HCT116 (cell line): ENCODE measurements around the gene UBTF. TPM values are rescaled to one million over a fixed set of nuclear protein-coding genes. Genes with fewer than 3 reads are reported as not detected.

Experiments
- ATAC-seq: fragments of 200-7000 bp; cut with Tn5 transposase; 2 replicates; pipeline ENCODE4 v1.9.1; 2020; ENCODE audit warnings: mild to moderate bottlenecking, moderate library complexity
- Bru-seq: library from RNA; stranded (reverse); fragments of 400-500 nt; gene quantifications from one replicate; lab custom pipeline; 2021; lab: Mats Ljungman, UMichigan
- BruChase-seq, 2 experiments: library from RNA; stranded (reverse); fragments of 400-500 nt; gene quantifications; one replicate each; lab custom pipeline; 2021; lab: Mats Ljungman, UMichigan
- BruUV-seq: library from RNA; stranded (reverse); fragments of 400-500 nt; replicated peaks from 2 replicates; lab custom pipeline; 2021; lab: Mats Ljungman, UMichigan
- CTCF ChIA-PET: fragments of 300-600 bp; sonication (Branson Sonifier 250); formaldehyde crosslinking; loops from one replicate; lab custom pipeline; 2021; ENCODE audit warnings: antibody characterized with exemption; lab: Charles Lee
- POLR2A ChIA-PET: fragments of 300-600, 350-600 bp; sonication (Branson Sonifier 250); formaldehyde crosslinking; loops from one replicate; lab custom pipeline; 2021; ENCODE audit warnings: antibody characterized with exemption; lab: Charles Lee
- RAD21 ChIA-PET, 2 experiments: fragments of 300-600 bp; sonication (Branson Sonifier 250); formaldehyde crosslinking; loops; one replicate each; lab custom pipeline; 2023; ENCODE audit warnings: low total read pairs in 2 of 2; ENCODE audit not compliant: uncharacterized antibody in 2 of 2, unreplicated experiment in 2 of 2, low non-redundant PET in 1 of 2; lab: Charles Lee
- DNase-seq: peaks from one replicate; pipeline ENCODE4 v3.0.0-alpha.2; 2010; ENCODE audit warnings: low read depth, low spot score
- H2AFZ ChIP-seq: fragments of 200-600 bp; shearing (Covaris generic), sonication (generic); 2 replicates; pipeline ENCODE4 v1.6.1; 2017; ENCODE audit warnings: low read depth, mixed run types, mixed read lengths, antibody characterized with exemption, low read length; ENCODE audit not compliant: poor library complexity, severe bottlenecking
- H3K27ac ChIP-seq: 2 replicates; pipeline ENCODE4 v1.5.1; 2012; ENCODE audit warnings: low read depth, low read length
- H3K27me3 ChIP-seq: fragments of 200-600 bp; sonication (generic); 2 replicates; pipeline ENCODE4 v1.6.1; 2016; ENCODE audit warnings: mixed run types, low read length, mixed read lengths; ENCODE audit not compliant: insufficient read depth
- H3K36me3 ChIP-seq, 2 experiments: fragments of 200-500 bp in 1 of 2; fragments of 200-600 bp in 1 of 2; sonication (Bioruptor generic) in 1 of 2; sonication (generic) in 1 of 2; 2 replicates each; pipeline versions ENCODE4 v1.5.1 to v1.6.1; 2014 to 2016; ENCODE audit warnings: low read length in 2 of 2, inconsistent platforms in 1 of 2, mixed read lengths in 1 of 2, mixed run types in 1 of 2; ENCODE audit not compliant: insufficient read depth in 2 of 2, control insufficient read depth in 1 of 2
- H3K4me1 ChIP-seq, 2 experiments: fragments of 200-600 bp in 1 of 2; sonication (generic) in 1 of 2; 2 replicates each; pipeline versions ENCODE4 v1.5.1 to v1.6.1; 2012 to 2017; ENCODE audit warnings: low read length in 2 of 2, inconsistent platforms in 1 of 2, mild to moderate bottlenecking in 1 of 2, mixed read lengths in 1 of 2, mixed run types in 1 of 2, moderate library complexity in 1 of 2; ENCODE audit not compliant: insufficient read depth in 2 of 2, control insufficient read depth in 1 of 2
- H3K4me2 ChIP-seq: fragments of 200-600 bp; sonication (generic); 2 replicates; pipeline ENCODE4 v1.6.1; 2017; ENCODE audit warnings: mixed run types, low read length, mixed read lengths
- H3K4me3 ChIP-seq, 2 experiments: fragments of 200-600 bp in 1 of 2; sonication (generic) in 1 of 2; replicated peaks in 1 of 2; 2 replicates each; pipeline ENCODE4 v1.5.1; 2011 to 2016; ENCODE audit warnings: low read length in 2 of 2, control low read depth in 1 of 2, low read depth in 1 of 2, mild to moderate bottlenecking in 1 of 2, mixed read lengths in 1 of 2, mixed run types in 1 of 2
- H3K79me2 ChIP-seq: fragments of 200-600 bp; sonication (generic); 2 replicates; pipeline ENCODE4 v1.6.1; 2017; ENCODE audit warnings: mild to moderate bottlenecking, mixed run types, low read length, moderate library complexity, mixed read lengths; ENCODE audit not compliant: insufficient read depth
- H3K9ac ChIP-seq: fragments of 200-600 bp; sonication (generic); 2 replicates; pipeline ENCODE4 v1.6.1; 2016; ENCODE audit warnings: low read length, mixed read lengths
- H3K9me2 ChIP-seq: fragments of 200-600 bp; sonication (generic), shearing (Covaris generic); 2 replicates; pipeline ENCODE4 v1.6.1; 2017; ENCODE audit warnings: mixed run types, mild to moderate bottlenecking, moderate library complexity; ENCODE audit not compliant: insufficient read depth
- H3K9me3 ChIP-seq, 2 experiments: fragments of 200-500 bp in 1 of 2; fragments of 200-600 bp in 1 of 2; sonication (Bioruptor generic) in 1 of 2; sonication (generic) in 1 of 2; 2 replicates each; pipeline ENCODE4 v1.6.1; 2014 to 2017; ENCODE audit warnings: low read length in 2 of 2, mixed read lengths in 2 of 2, inconsistent platforms in 1 of 2, low read depth in 1 of 2, mild to moderate bottlenecking in 1 of 2, mixed run types in 1 of 2, moderate library complexity in 1 of 2; ENCODE audit not compliant: control insufficient read depth in 1 of 2, insufficient read depth in 1 of 2
- H4K20me1 ChIP-seq: fragments of 200-600 bp; sonication (generic), shearing (Covaris generic); 2 replicates; pipeline ENCODE4 v1.6.1; 2017; ENCODE audit warnings: mixed run types, mild to moderate bottlenecking, moderate library complexity; ENCODE audit not compliant: insufficient read depth
- ELF1 ChIP-seq: IDR thresholded peaks from 2 replicates; pipeline ENCODE4 v1.6.1; 2012; ENCODE audit warnings: low read depth, borderline replicate concordance
- SIN3A ChIP-seq: IDR thresholded peaks from 2 replicates; pipeline ENCODE4 v1.6.1; 2012; ENCODE audit warnings: low read depth
- intact Hi-C: fragments of 100-400 bp; cut with micrococcal nuclease; formaldehyde crosslinking; loops from 2 replicates; pipeline ENCODE4 v1.10.0; 2022
- long read RNA-seq: library from polyadenylated mRNA; unstranded; transcript quantifications from one replicate; pipeline ENCODE4 v2.0.0, GENCODE V29; 2021; ENCODE audit not compliant: unreplicated experiment
- polyA plus RNA-seq: library from polyadenylated mRNA; unstranded; fragments of >200 nt; gene quantifications from 2 replicates; pipeline ENCODE4 v1.2.1, GENCODE V29; 2012; ENCODE audit warnings: missing spikeins
- total RNA-seq: library from RNA; stranded (reverse); gene quantifications from one replicate; pipeline ENCODE4 v1.2.1, GENCODE V29; 2021; ENCODE audit not compliant: unreplicated experiment

UBTF gene, protein sequence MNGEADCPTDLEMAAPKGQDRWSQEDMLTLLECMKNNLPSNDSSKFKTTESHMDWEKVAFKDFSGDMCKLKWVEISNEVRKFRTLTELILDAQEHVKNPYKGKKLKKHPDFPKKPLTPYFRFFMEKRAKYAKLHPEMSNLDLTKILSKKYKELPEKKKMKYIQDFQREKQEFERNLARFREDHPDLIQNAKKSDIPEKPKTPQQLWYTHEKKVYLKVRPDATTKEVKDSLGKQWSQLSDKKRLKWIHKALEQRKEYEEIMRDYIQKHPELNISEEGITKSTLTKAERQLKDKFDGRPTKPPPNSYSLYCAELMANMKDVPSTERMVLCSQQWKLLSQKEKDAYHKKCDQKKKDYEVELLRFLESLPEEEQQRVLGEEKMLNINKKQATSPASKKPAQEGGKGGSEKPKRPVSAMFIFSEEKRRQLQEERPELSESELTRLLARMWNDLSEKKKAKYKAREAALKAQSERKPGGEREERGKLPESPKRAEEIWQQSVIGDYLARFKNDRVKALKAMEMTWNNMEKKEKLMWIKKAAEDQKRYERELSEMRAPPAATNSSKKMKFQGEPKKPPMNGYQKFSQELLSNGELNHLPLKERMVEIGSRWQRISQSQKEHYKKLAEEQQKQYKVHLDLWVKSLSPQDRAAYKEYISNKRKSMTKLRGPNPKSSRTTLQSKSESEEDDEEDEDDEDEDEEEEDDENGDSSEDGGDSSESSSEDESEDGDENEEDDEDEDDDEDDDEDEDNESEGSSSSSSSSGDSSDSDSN
- total RNA-seq (84.3 TPM), Bru-seq, nascent RNA (percentile 78 among the genes with signal in this experiment), BruChase-seq, experiment 1, labeled RNA remaining after a 6-hour chase (percentile 95 among the genes with signal in this experiment), BruChase-seq, experiment 2, labeled RNA remaining after a 2-hour chase (percentile 92 among the genes with signal in this experiment)
- polyA plus RNA-seq, result 43.2 and 52.2 TPM in 2 replicates
- long read RNA-seq, full-length matches to known transcripts, result 79 of 150 reads
- long read RNA-seq, partial matches to known transcripts, result 40 of 150 reads
- long read RNA-seq, other reads (novel, unspliced or antisense), result 31 of 150 reads

DNA sequence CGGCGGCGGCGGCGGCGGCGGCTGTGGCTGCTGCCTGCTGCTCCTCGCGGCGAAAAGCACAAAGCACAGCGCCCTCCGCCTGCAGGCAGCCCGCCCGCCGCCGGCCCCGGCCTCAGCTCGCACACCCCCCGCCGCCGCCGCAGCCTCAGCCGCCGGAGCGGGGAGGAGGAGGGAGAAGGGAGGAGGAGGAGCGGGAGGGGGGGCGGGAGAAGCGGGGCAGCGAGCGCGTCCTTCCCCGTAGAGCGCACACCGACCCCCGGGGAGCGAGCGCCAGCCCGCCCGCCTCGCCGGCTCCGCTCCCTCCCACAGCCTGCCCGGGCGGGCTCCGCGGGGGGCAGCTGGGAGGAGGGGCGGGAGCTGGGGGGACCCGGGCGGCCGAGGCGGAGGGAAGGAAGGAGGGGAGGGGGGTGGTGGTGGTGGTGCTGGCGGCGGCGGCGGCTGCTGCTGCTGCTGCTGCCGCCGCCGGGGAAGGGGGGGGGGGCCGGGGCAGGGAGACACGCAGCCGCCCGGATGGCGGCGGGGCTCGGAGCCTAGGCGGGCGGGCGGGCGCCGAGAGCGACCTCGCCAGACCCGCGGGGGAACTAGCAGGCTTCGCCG lies at the start of gene UBTF:
TSS of gene UBTF (minus strand) at position 60 of the 597 bp plus-strand sequence. CDS start 1,446 bp downstream, outside the sequence.
- ATAC-seq (peak; percentile 21), DNase-seq (no peak)
- H3K9me3 ChIP-seq, result no peaks in the 10 kb centered on the region
- peak within 1 kb of the TSS; percentile 90 for H3K4me2 ChIP-seq
- peaks cover 37% of the 10 kb centered on the region for H3K79me2 ChIP-seq
- H3K4me1 ChIP-seq, result peaks cover 28 to 44% of the 10 kb centered on the region in 2 experiments
- CTCF ChIA-PET, result interaction anchor here (0.8 to 2.0 kb wide), 4 partner anchors 14 to 105 kb away, joined by 3 to 5 read pairs (median 3); partner anchors contain the start of gene SLC25A39
- intact Hi-C loops, result loop anchor here (2.0 to 10.0 kb wide), 2 partner anchors 107 to 305 kb away; no protein-coding TSS in a partner anchor
- no peaks in the 10 kb centered on the region for H4K20me1 ChIP-seq
- peak within 1 kb of the TSS; percentile 71 to 73 for H3K4me3 ChIP-seq
- BruUV-seq, result no TSS peak
- H3K36me3 ChIP-seq, result peaks cover 17 to 25% of the 10 kb centered on the region in 2 experiments; a peak in 3 of 4 replicates
- POLR2A ChIA-PET, result interaction anchor here (0.5 to 1.0 kb wide), 4 partner anchors 82 to 735 kb away, joined by 3 to 6 read pairs (median 3); no protein-coding TSS in a partner anchor
- RAD21 ChIA-PET, result interaction anchor here in 1 of 2 experiments (0.7 kb wide), 1 partner anchor 48 kb away, joined by 3 read pairs; no protein-coding TSS in a partner anchor
- TF ChIP-seq SIN3A, result peak; percentile 5; the same call in 1 of the 2 replicates
- TF ChIP-seq ELF1, result no peak
- H3K27ac ChIP-seq, result peak within 1 kb of the TSS; percentile 100
- H3K27me3 ChIP-seq, result no peaks in the 10 kb centered on the region
- H3K9ac ChIP-seq, result peak within 1 kb of the TSS; percentile 84
- no peak within 1 kb of the TSS for H2AFZ ChIP-seq
- H3K9me2 ChIP-seq, result no peaks in the 10 kb centered on the region
